IPS DF 6.9 (cell line): ENCODE results near the gene EIF2B1.

ENCODE experiments used
- DNase-seq: peaks from one replicate; pipeline ENCODE4 v3.0.0-alpha.2; 2013; ENCODE audit warnings: low read depth, low spot score
- H3K27ac ChIP-seq: one replicate; pipeline ENCODE4 v1.5.1; 2013; ENCODE audit warnings: low read length, control low read depth
- H3K27me3 ChIP-seq: 2 replicates; pipeline ENCODE4 v1.6.1; 2013; ENCODE audit warnings: mild to moderate bottlenecking, low read length; ENCODE audit not compliant: control insufficient read depth, insufficient read depth
- H3K36me3 ChIP-seq: 2 replicates; pipeline ENCODE4 v1.6.1; 2013; ENCODE audit warnings: low read length; ENCODE audit not compliant: control insufficient read depth, insufficient read depth
- H3K4me1 ChIP-seq: 2 replicates; pipeline ENCODE4 v1.6.1; 2013; ENCODE audit warnings: low read length; ENCODE audit not compliant: control insufficient read depth, insufficient read depth
- H3K4me3 ChIP-seq: 2 replicates; pipeline ENCODE4 v1.5.1; 2013; ENCODE audit warnings: mild to moderate bottlenecking, low read length
- H3K9me3 ChIP-seq: 2 replicates; pipeline ENCODE4 v1.6.1; 2013; ENCODE audit warnings: low read length, inconsistent platforms; ENCODE audit not compliant: control insufficient read depth, insufficient read depth
- WGBS: extraction: QIAGEN DNeasy Blood & Tissue Kit; methylation state at CpG from one replicate; pipeline ENCODE4 v1.1.7; 2013; ENCODE audit warnings: mixed read lengths, missing lambda C conversion rate; ENCODE audit not compliant: insufficient read length, insufficient coverage; 5-methylcytosine and 5-hydroxymethylcytosine counted together

The EIF2B1 gene

GRCh38 chr12:123633379-123634141, at the start of gene EIF2B1, which contains the start of gene GTF2H3:
EIF2B1 (minus strand) TSS chr12:123633686; CDS start chr12:123633557, 129 bp downstream.
GTF2H3 (plus strand) TSS chr12:123633829; CDS start chr12:123633860, 31 bp downstream.
- H3K9me3 ChIP-seq: no peaks in the 10 kb centered on the region
- H3K27me3 ChIP-seq: no peaks in the 10 kb centered on the region
- WGBS: no CpG with 5 or more reads among the region's 52 CpGs
- DNase-seq: peak; percentile 99
- H3K36me3 ChIP-seq: peaks cover 2% of the 10 kb centered on the region; the same call in 1 of the 2 replicates
- no peaks in the 10 kb centered on the region for H3K4me1 ChIP-seq
- H3K27ac ChIP-seq: no peak within 1 kb of the TSS
- H3K4me3 ChIP-seq: peak within 1 kb of the TSS; percentile 79

DNA sequence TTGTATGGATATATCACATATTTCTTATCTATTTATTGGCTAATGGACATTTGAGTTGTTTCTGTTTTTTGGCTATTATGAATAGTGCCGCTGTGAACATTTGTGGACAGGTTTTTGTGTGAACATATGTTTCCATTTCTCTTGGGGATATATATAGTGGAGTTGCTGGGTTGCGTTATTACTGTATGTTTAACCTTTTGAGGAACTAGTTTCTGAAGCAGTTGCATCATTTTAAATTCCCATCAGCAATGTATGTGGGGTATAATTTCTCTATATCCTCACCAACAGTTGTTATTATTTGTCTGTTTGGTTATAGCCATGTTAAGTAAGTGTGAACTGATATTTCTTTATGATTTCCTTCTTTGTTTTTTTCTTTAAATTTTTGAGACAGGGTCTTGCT, 48.1 kb upstream of the EIF2B1 start:
- Histone ChIP-seq H3K27ac (no peak overlapping the region), H3K4me1 (no peaks in the 10 kb centered on the region), H3K36me3 (0 out of 2 replicates have a peak, but pooled peaks cover 3% of the 10 kb centered on the region), H3K4me3 (no peak overlapping the region), H3K27me3 (no peaks in the 10 kb centered on the region), H3K9me3 (no peaks in the 10 kb centered on the region)
- no peak for DNase-seq
- WGBS: no CpG with 5 or more reads among the region's 2 CpGs

- Histone ChIP-seq H3K4me1 (no peaks in the 10 kb centered on the region), H3K27me3 (no peaks in the 10 kb centered on the region), H3K27ac (no peak overlapping the region), H3K4me3 (no peak overlapping the region), H3K9me3 (no peaks in the 10 kb centered on the region), H3K36me3 (0 out of 2 replicates have a peak, but pooled peaks cover 3% of the 10 kb centered on the region)
- DNase-seq: no peak
- no CpG with 5 or more reads among the region's 10 CpGs for WGBS
Measured at GRCh38 chr12:123678981-123679380, 45.5 kb upstream of the EIF2B1 start.

DNA sequence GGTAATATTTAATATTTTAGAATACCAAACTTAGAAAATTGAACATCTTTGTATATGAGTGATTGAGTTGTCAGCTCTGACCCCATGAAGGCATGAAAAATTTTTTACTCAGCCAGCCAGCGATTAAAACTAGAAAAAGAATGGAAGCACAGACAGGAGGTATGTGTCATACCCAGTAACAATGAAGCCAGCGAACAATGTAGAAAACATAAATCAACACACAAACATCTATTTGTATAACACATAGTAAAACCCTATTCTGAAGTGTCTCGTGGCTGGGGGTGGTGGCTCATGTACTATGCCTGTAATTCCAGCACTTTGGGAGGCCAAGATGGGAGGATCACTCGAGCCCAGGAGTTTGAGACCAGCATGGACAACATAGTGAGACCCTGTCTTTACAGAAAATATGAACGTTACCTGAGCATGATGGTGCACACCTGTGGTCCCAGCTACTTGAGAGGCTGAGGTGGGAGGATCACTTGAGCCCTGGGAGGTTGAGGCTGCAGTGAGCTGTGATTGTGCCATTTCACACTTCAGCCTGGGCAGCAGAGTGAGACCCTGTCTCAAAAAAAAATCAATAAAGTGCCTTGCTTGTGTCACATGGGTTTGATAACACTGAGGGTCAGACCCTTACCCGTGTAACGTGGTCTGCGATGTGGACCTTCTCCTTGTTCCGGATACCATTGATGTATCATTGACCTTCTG, 43.3 kb upstream of the EIF2B1 start:
- no peaks in the 10 kb centered on the region for H3K4me1 ChIP-seq
- no peaks in the 10 kb centered on the region for H3K27me3 ChIP-seq
- H3K36me3 ChIP-seq: 0 out of 2 replicates have a peak, but pooled peaks cover 3% of the 10 kb centered on the region
- DNase-seq: no peak
- no peak overlapping the region for H3K4me3 ChIP-seq
- H3K27ac ChIP-seq: no peak overlapping the region
- no peaks in the 10 kb centered on the region for H3K9me3 ChIP-seq
- no CpG with 5 or more reads among the region's 9 CpGs for WGBS

- Histone ChIP-seq H3K4me3 (no peak overlapping the region), H3K4me1 (no peaks in the 10 kb centered on the region; the same call in 1 of the 2 replicates), H3K27me3 (no peaks in the 10 kb centered on the region), H3K36me3 (0 out of 2 replicates have a peak, but pooled peaks cover 3% of the 10 kb centered on the region), H3K9me3 (no peaks in the 10 kb centered on the region), H3K27ac (no peak overlapping the region)
- WGBS: no CpG with 5 or more reads among the region's 1 CpG
- DNase-seq: no peak
Measured at GRCh38 chr12:123675436-123675835, 42.0 kb upstream of the EIF2B1 start.

DNA sequence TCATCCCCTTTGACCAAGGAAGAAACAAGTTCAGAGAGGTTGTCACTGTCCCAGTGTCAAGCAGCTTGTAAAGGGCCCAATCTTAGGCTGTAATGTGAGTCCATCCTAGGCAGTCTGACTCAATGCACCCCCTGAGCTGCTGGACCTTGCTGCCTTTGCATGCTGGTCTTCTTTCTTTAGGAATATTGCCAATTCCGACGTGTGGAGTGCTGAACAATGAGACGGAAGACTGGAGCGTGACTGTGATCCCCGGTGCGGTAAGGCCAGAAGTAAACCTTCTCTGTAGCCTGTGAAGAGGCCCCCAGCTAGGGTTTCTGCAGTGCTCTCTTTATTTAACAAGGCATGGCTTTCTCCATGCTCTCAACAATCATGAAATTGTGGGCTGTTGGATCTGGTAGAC, 38.4 kb upstream of the EIF2B1 start:
- Histone ChIP-seq H3K4me1 (no peaks in the 10 kb centered on the region; the same call in 1 of the 2 replicates), H3K9me3 (no peaks in the 10 kb centered on the region), H3K27me3 (no peaks in the 10 kb centered on the region), H3K4me3 (no peak overlapping the region), H3K27ac (no peak overlapping the region), H3K36me3 (no peaks in the 10 kb centered on the region)
- no peak for DNase-seq
- WGBS: no CpG with 5 or more reads among the region's 6 CpGs

- no peaks in the 10 kb centered on the region for H3K36me3 ChIP-seq
- no CpG with 5 or more reads among the region's 53 CpGs for WGBS
- no peaks in the 10 kb centered on the region for H3K27me3 ChIP-seq
- peak; percentile 79 for DNase-seq
- no peaks in the 10 kb centered on the region; the same call in 1 of the 2 replicates for H3K4me1 ChIP-seq
- no peak within 1 kb of the TSS for H3K27ac ChIP-seq
- H3K9me3 ChIP-seq: no peaks in the 10 kb centered on the region
- H3K4me3 ChIP-seq: peak within 1 kb of the TSS; percentile 81
Measured at GRCh38 chr12:123670882-123671728, 37.6 kb upstream of the EIF2B1 start, which contains the start of gene TCTN2. TCTN2 (plus strand) TSS chr12:123671113; CDS start chr12:123671241, 128 bp downstream.

DNA sequence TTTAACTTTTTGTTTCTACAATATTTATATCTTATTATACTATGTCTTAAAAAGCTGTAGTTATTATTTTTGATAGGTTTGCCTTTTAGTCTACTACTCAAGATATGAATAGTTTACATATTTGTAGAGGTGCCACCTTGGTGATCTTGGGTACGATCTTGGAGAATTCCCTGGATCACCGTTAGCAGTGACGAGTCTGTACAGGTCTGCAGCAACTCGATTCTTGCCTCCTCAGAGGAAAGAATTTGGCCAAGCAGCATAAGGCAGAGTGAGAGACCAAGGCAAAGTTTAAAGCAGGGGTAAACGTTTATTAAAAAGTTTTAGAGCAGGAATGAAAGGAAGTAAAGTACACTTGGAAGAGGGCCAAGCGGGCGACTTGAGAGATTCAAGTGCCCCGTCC, 34.3 kb upstream of the EIF2B1 start:
- WGBS: no CpG with 5 or more reads among the region's 8 CpGs
- Histone ChIP-seq H3K4me1 (no peaks in the 10 kb centered on the region; the same call in 1 of the 2 replicates), H3K9me3 (no peaks in the 10 kb centered on the region), H3K27me3 (no peaks in the 10 kb centered on the region), H3K4me3 (no peak overlapping the region), H3K27ac (no peak overlapping the region), H3K36me3 (no peaks in the 10 kb centered on the region)
- DNase-seq: no peak

DNA sequence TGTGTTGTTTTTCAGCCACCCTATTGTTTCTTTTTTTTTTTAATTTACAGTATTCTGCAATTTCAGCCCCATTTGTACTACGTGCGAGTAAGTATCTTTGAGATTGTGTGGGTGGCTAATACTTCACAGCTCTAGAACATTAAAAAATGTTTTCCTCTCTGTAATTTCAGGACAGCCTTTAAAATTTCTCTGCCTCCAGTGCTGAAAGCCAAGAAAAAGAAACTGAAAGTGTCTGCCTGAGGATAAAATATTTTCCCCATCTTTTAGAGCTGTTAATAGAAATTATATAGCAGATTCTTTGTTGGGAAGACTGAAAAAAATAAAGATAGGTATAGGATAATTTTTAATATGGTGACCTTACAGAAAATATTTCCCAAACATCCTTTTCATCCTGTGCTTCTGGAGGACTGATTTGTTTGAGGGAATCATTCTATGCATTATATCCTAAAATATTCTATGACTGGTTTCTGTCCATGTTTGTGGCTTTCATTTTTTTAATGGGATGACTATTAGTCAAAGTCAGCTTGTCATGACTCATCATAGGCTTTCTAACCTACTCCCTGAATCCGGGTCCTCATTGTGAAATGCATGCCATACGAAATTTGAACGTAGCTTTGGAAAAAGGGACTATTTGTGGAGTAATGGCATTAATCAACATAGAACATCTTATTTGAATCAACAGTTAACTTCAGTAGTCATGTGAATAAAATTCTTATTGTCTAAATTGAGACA, 26.7 kb upstream of the EIF2B1 start:
- no peaks in the 10 kb centered on the region for H3K4me1 ChIP-seq
- no peaks in the 10 kb centered on the region for H3K27me3 ChIP-seq
- WGBS: no CpG with 5 or more reads among the region's 5 CpGs
- no peaks in the 10 kb centered on the region for H3K9me3 ChIP-seq
- no peak overlapping the region for H3K27ac ChIP-seq
- H3K4me3 ChIP-seq: no peak overlapping the region
- DNase-seq: no peak
- H3K36me3 ChIP-seq: no peaks in the 10 kb centered on the region; the same call in 1 of the 2 replicates
